Panc1 (cell line): ENCODE measurements around the gene TEDC1. TPM values are rescaled to one million over a fixed set of nuclear protein-coding genes. Genes with fewer than 3 reads are reported as not detected.

Experiments used
- ATAC-seq: fragments of 200-7000 bp; cut with Tn5 transposase; 2 replicates; pipeline ENCODE4 v1.9.1; 2020; ENCODE audit warnings: mild to moderate bottlenecking, moderate library complexity
- BruUV-seq: library from RNA; stranded (reverse); fragments of 400-500 nt; replicated peaks from 2 replicates; lab custom pipeline; 2021; lab: Mats Ljungman, UMichigan
- CTCF ChIA-PET: fragments of 300-600 bp; sonication (Branson Sonifier 250); formaldehyde crosslinking; loops from one replicate; lab custom pipeline; 2022; ENCODE audit warnings: antibody characterized with exemption; lab: Charles Lee
- POLR2A ChIA-PET: fragments of 300-600 bp; sonication (Branson Sonifier 250); formaldehyde crosslinking; loops from one replicate; lab custom pipeline; 2022; ENCODE audit warnings: antibody characterized with exemption; lab: Charles Lee
- DNase-seq: peaks from one replicate; pipeline ENCODE4 v3.0.0-alpha.2; 2010; ENCODE audit warnings: low read depth, low spot score
- H3K27ac ChIP-seq: 2 replicates; pipeline ENCODE4 v1.5.1; 2011; ENCODE audit warnings: mild to moderate bottlenecking, low read length, inconsistent platforms
- H3K27me3 ChIP-seq: fragments of 200-500 bp; sonication (Bioruptor generic); 2 replicates; pipeline ENCODE4 v1.6.0; 2014; ENCODE audit warnings: low read length, inconsistent platforms; ENCODE audit not compliant: control insufficient read depth, insufficient read depth
- H3K36me3 ChIP-seq: fragments of 200-500 bp; sonication (Bioruptor generic); 2 replicates; pipeline ENCODE4 v1.5.1; 2014; ENCODE audit warnings: inconsistent platforms, mild to moderate bottlenecking, low read length, moderate library complexity; ENCODE audit not compliant: control insufficient read depth, insufficient read depth
- H3K4me1 ChIP-seq: 2 replicates; pipeline ENCODE4 v1.5.1; 2011; ENCODE audit warnings: inconsistent platforms, mild to moderate bottlenecking, low read length, moderate library complexity; ENCODE audit not compliant: control insufficient read depth, insufficient read depth
- H3K4me3 ChIP-seq, 2 experiments: 2 replicates each; pipeline ENCODE4 v1.5.1; 2011 to 2012; ENCODE audit warnings: low read depth in 2 of 2, low read length in 2 of 2, mild to moderate bottlenecking in 2 of 2, inconsistent platforms in 1 of 2, moderate library complexity in 1 of 2
- H3K9me3 ChIP-seq: fragments of 200-500 bp; sonication (Bioruptor generic); 2 replicates; pipeline ENCODE4 v1.5.1; 2014; ENCODE audit warnings: low read depth, mild to moderate bottlenecking, inconsistent platforms, low read length, moderate library complexity; ENCODE audit not compliant: control insufficient read depth, insufficient read depth
- POLR2AphosphoS5 ChIP-seq: IDR thresholded peaks from 2 replicates; pipeline ENCODE4 v1.6.1; 2012; ENCODE audit warnings: mild to moderate bottlenecking, low read depth, low read length, moderate library complexity
- SIN3A ChIP-seq: IDR thresholded peaks from 2 replicates; pipeline ENCODE4 v1.6.1; 2012; ENCODE audit warnings: low read depth, mild to moderate bottlenecking, low read length, moderate library complexity, borderline replicate concordance; ENCODE audit not compliant: insufficient read depth
- TCF7L2 ChIP-seq: IDR thresholded peaks from 2 replicates; pipeline ENCODE4 v1.6.1; 2011; ENCODE audit warnings: mild to moderate bottlenecking, low read depth, low read length, inconsistent platforms
- in situ Hi-C: cut with HindIII; loops from 2 replicates; pipeline ENCODE4 v1.10.0; 2016; ENCODE audit warnings: low sequenced_read_pairs, low pct_unique_long_range_greater_than_20kb
- intact Hi-C: fragments of 100-400 bp; cut with micrococcal nuclease; formaldehyde crosslinking; loops from one replicate; pipeline ENCODE4 v1.10.0; 2022; ENCODE audit not compliant: unreplicated experiment
- total RNA-seq: library from RNA; stranded (reverse); gene quantifications from one replicate; pipeline ENCODE4 v1.2.1, GENCODE V29; 2021; ENCODE audit not compliant: unreplicated experiment
- TF ChIP-seq, protein P1 (sequence below): fragments of 450-650 bp; IDR thresholded peaks from 2 replicates; pipeline ENCODE4 v1.5.1; 2017; ENCODE audit warnings: mild to moderate bottlenecking
- TF ChIP-seq, protein P2 (sequence below), 2 experiments: IDR thresholded peaks; 2 replicates each; pipeline ENCODE4 v1.6.1; 2011 to 2012; ENCODE audit warnings: low read depth in 2 of 2, control low read depth in 1 of 2, low read length in 1 of 2, mild to moderate bottlenecking in 1 of 2, moderate library complexity in 1 of 2; ENCODE audit not compliant: insufficient read depth in 1 of 2

The TEDC1 gene
- total RNA-seq, 1 experiment from 2014 or later, result 47.8 TPM

DNA sequence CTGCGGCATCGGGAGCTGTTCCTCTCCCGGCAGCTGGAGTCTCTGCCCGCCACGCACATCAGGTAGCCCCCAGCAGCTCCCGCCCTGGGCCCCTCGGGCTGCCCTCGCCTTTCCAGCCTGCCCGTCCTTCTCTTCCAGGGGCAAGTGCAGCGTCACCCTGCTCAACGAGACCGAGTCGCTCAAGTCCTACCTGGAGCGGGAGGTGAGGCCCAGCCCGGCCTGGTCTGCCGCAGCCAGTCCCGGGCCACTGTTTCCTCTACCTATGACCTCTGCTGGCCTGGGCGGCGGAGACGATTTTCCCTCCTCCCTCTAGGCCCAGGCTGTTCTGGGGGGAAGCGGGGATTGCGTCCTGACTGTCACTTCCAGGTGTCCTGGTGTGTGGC, 40.9 kb upstream of the TEDC1 start:
- POLR2A ChIA-PET, result no interaction called here

DNA sequence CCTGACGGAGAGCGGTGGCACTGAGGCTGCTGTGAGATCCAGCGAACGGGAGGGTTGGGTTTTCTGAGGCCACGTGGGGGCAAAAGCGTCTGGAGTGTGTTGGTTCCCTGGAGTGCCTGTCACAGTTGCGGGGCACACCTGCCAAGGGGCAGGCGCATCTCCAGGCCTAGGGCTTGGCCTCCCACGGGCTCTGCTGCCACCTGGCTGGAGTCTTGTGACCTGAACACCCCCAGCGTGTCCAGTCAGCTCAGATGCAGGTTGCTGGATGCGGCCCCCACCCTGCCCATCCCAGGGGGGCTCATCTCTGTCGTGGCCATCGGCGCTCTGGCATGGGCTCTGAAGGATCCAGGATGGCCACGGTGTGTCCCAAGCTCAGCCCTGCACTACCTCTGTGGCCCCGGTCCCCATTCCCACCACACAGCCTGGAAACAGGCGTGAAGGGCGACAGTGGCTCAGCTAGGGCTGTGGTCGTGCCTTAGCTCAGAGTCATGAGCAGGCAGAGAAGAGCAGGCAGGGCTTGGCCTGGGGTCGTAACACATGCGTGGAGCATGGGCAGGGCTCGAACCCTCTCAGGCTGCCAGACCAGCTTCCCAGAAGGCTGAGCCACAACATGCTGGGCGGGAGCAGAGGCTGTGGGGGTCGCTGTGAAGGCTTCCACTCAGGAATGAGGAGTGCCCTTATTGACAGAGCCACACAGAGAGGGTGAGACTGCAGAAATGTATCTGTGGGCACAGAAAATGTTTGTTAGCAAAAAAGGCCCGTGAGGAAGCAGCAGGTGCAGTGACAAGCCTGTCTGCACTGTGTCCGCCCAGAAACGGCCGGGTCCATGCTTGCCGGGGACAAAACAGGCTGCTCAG, 40.0 kb upstream of the TEDC1 start:
- no peak for ATAC-seq
- TF ChIP-seq POLR2AphosphoS5 (no peak), SIN3A (no peak), TCF7L2 (no peak)
- TF ChIP-seq, protein P1, sequence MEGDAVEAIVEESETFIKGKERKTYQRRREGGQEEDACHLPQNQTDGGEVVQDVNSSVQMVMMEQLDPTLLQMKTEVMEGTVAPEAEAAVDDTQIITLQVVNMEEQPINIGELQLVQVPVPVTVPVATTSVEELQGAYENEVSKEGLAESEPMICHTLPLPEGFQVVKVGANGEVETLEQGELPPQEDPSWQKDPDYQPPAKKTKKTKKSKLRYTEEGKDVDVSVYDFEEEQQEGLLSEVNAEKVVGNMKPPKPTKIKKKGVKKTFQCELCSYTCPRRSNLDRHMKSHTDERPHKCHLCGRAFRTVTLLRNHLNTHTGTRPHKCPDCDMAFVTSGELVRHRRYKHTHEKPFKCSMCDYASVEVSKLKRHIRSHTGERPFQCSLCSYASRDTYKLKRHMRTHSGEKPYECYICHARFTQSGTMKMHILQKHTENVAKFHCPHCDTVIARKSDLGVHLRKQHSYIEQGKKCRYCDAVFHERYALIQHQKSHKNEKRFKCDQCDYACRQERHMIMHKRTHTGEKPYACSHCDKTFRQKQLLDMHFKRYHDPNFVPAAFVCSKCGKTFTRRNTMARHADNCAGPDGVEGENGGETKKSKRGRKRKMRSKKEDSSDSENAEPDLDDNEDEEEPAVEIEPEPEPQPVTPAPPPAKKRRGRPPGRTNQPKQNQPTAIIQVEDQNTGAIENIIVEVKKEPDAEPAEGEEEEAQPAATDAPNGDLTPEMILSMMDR, result no peak
- TF ChIP-seq, protein P2, sequence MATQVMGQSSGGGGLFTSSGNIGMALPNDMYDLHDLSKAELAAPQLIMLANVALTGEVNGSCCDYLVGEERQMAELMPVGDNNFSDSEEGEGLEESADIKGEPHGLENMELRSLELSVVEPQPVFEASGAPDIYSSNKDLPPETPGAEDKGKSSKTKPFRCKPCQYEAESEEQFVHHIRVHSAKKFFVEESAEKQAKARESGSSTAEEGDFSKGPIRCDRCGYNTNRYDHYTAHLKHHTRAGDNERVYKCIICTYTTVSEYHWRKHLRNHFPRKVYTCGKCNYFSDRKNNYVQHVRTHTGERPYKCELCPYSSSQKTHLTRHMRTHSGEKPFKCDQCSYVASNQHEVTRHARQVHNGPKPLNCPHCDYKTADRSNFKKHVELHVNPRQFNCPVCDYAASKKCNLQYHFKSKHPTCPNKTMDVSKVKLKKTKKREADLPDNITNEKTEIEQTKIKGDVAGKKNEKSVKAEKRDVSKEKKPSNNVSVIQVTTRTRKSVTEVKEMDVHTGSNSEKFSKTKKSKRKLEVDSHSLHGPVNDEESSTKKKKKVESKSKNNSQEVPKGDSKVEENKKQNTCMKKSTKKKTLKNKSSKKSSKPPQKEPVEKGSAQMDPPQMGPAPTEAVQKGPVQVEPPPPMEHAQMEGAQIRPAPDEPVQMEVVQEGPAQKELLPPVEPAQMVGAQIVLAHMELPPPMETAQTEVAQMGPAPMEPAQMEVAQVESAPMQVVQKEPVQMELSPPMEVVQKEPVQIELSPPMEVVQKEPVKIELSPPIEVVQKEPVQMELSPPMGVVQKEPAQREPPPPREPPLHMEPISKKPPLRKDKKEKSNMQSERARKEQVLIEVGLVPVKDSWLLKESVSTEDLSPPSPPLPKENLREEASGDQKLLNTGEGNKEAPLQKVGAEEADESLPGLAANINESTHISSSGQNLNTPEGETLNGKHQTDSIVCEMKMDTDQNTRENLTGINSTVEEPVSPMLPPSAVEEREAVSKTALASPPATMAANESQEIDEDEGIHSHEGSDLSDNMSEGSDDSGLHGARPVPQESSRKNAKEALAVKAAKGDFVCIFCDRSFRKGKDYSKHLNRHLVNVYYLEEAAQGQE (IDR thresholded peaks at IDR 0.05; ENCODE audit: insufficient read depth in 1 of 2, low read depth in 2 of 2, low read length in 1 of 2), result no peak
- Histone ChIP-seq H3K4me3 (no peak overlapping the region), H3K4me1 (no peaks in the 10 kb centered on the region), H3K36me3 (no peaks in the 10 kb centered on the region; the same call in 1 of the 2 replicates), H3K27ac (no peak overlapping the region), H3K9me3 (no peaks in the 10 kb centered on the region), H3K27me3 (no peaks in the 10 kb centered on the region)
- BruUV-seq, result no TSS peak
- intact Hi-C loops (no loop called here), in situ Hi-C loops (no loop called here)
- DNase-seq, result no peak
- ChIA-PET POLR2A (no interaction called here), CTCF (no interaction called here)

More for the DNA sequence above, 40.9 kb upstream of the TEDC1 start:
- no peak for DNase-seq
- H3K27ac ChIP-seq, result no peak overlapping the region
- no peak overlapping the region for H3K4me3 ChIP-seq
- no TSS peak for BruUV-seq
- H3K27me3 ChIP-seq, result no peaks in the 10 kb centered on the region
- no peaks in the 10 kb centered on the region; the same call in 1 of the 2 replicates for H3K36me3 ChIP-seq
- in situ Hi-C loops, result no loop called here
- intact Hi-C loops, result no loop called here
- no peak for ATAC-seq
- TF ChIP-seq TCF7L2 (no peak), SIN3A (no peak), POLR2AphosphoS5 (no peak)
- TF ChIP-seq, protein P2 (IDR thresholded peaks at IDR 0.05; ENCODE audit: insufficient read depth in 1 of 2, low read depth in 2 of 2, low read length in 1 of 2), result no peak
- TF ChIP-seq, protein P1, result no peak
- CTCF ChIA-PET, result no interaction called here
- H3K4me1 ChIP-seq, result no peaks in the 10 kb centered on the region
- H3K9me3 ChIP-seq, result no peaks in the 10 kb centered on the region
